PC-9 (cell line): ENCODE data around the gene PTPRM.

Experiments
- CTCF ChIP-seq: fragments of 200-600 bp; sonication (generic); conservative IDR thresholded peaks from 2 replicates; pipeline ENCODE4 v1.6.1; 2017; ENCODE audit warnings: mixed run types, antibody characterized with exemption, mild to moderate bottlenecking, moderate library complexity
- EZH2 ChIP-seq: fragments of 200-600 bp; sonication (generic); IDR thresholded peaks from 2 replicates; pipeline ENCODE4 v1.8.0; 2017; ENCODE audit warnings: antibody characterized with exemption, low read depth

DNA sequence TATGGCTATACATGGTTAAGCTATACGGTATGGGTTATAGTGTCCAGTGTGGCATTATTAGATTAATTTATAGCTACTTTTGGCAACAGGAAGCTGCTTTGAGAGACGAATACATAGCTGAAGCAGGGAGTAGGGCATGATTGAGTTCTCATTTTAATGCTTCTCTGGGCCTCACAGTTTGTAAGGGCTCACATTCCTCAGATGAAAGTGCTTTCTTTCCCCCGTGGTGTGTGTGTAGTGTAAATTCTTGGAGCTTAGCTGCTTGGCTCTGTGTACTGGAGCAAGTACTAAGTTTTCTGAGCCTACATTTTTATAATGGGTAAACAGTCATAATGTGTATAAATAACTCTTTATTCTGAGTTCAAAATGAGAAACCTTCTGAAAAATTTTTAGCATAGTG, 173.7 kb downstream of the PTPRM start:
- TF ChIP-seq CTCF (no peak), EZH2 (no peak)
